ENCODE measurements around the gene SBNO2. TPM values are rescaled to one million over a fixed set of nuclear protein-coding genes. Genes with fewer than 3 reads are reported as not detected.

SBNO2 gene
- total RNA-seq, 4 donors from 2014 or later: 13.4 to 51.2 (median 19.1) TPM

- TF ChIP-seq CTCF (IDR thresholded peaks at IDR 0.05; ENCODE audit: low read depth): no peak
Observed at GRCh38 chr19:1173159-1173844, 766 bp downstream of the SBNO2 start.

- no peak for TF ChIP-seq CTCF (IDR thresholded peaks at IDR 0.05; ENCODE audit: low read depth)
Observed at GRCh38 chr19:1172353-1173158, 1.5 kb downstream of the SBNO2 start.

GRCh38 chr19:1171755-1172352 lies 2.2 kb downstream of the SBNO2 start:
- TF ChIP-seq CTCF (IDR thresholded peaks at IDR 0.05; ENCODE audit: low read depth): no peak

- TF ChIP-seq CTCF (IDR thresholded peaks at IDR 0.05; ENCODE audit: low read depth): no peak
Observed at GRCh38 chr19:1170938-1171754, 2.9 kb downstream of the SBNO2 start.

- no peak for TF ChIP-seq CTCF (IDR thresholded peaks at IDR 0.05; ENCODE audit: low read depth)
Observed at GRCh38 chr19:1169921-1170885, 3.9 kb downstream of the SBNO2 start.

GRCh38 chr19:1169411-1169791 lies 4.7 kb downstream of the SBNO2 start:
- TF ChIP-seq CTCF (IDR thresholded peaks at IDR 0.05; ENCODE audit: low read depth): no peak

Data from subcutaneous adipose tissue (tissue), 4 donors.